OCI-LY3 (cell line): ENCODE data around the gene YAP1.

ENCODE experiments used
- CTCF ChIP-seq: fragments of 200-600, 300-600 bp; sonication (generic); IDR thresholded peaks from 2 replicates; pipeline ENCODE4 v1.5.1; 2014; ENCODE audit warnings: antibody characterized with exemption, low read length, low read depth
- EZH2phosphoT487 ChIP-seq: fragments of 200-600 bp; shearing (Covaris generic); IDR thresholded peaks from 2 replicates; pipeline ENCODE4 v1.6.1; 2018; ENCODE audit warnings: antibody characterized with exemption, mixed run types, low read depth

- no peak for TF ChIP-seq CTCF
- no peak for TF ChIP-seq EZH2phosphoT487
These were observed 60.9 kb downstream of the YAP1 start for GRCh38 chr11:102171101-102171500.
